Right ventricle myocardium inferior (tissue), 1 donor: ENCODE results near the gene FOCAD. TPM values are rescaled to one million over a fixed set of nuclear protein-coding genes. Genes with fewer than 3 reads are reported as not detected.

Experiments
- ATAC-seq: fragments of 200-7000 bp; cut with Tn5 transposase; one replicate; pipeline ENCODE4 v1.9.1; 2020; ENCODE audit warnings: mild to moderate bottlenecking, moderate library complexity
- DNase-seq: peaks from one replicate; pipeline ENCODE4 v3.0.0; 2021; ENCODE audit errors: missing footprints
- intact Hi-C: fragments of 100-400 bp; cut with DNase I; formaldehyde crosslinking; loops from one replicate; pipeline ENCODE4 v1.11.0; 2022
- total RNA-seq: library from RNA; stranded (reverse); fragmentation: NEBNext Ultra II Directional; extraction: Animal tissue kit (Norgen Biotek cat#: 25700); gene quantifications from one replicate; pipeline ENCODE4 v1.2.1, GENCODE V29; 2021
- donor health status: DM: no; HTN: yes; CAD: no; lungs with severe emphysema.

FOCAD gene
- total RNA-seq, 1 donor from 2014 or later, result 29.8 TPM

DNA sequence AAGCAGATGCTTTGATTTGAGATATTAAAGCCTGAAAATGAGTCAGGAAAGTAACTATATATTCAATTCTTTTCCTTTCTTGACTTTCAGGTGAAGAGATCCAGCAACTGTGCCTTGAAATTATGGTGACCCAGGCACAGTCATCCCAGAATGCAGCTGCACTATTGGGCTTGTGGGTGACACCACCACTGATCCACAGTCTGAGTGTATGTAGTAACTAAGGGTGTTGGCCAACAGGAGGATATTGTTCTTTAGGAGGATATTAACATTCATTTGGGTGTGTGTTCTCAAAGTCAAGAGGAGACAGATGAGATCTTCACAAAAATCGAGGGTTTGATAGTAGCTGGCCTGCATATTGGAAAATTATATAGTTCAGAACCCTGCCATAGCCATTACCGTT lies 294.2 kb downstream of the FOCAD start:
- DNase-seq (no peak), ATAC-seq (no peak)
- intact Hi-C loops, result no loop called here

- intact Hi-C loops, result no loop called here
- DNase-seq, result no peak
- ATAC-seq, result no peak
These were observed 296.9 kb downstream of the FOCAD start for GRCh38 chr9:20980832-20981455.

GRCh38 chr9:20981486-20981885 lies 297.4 kb downstream of the FOCAD start:
- DNase-seq, result no peak
- ATAC-seq, result no peak
- intact Hi-C loops, result no loop called here

DNA sequence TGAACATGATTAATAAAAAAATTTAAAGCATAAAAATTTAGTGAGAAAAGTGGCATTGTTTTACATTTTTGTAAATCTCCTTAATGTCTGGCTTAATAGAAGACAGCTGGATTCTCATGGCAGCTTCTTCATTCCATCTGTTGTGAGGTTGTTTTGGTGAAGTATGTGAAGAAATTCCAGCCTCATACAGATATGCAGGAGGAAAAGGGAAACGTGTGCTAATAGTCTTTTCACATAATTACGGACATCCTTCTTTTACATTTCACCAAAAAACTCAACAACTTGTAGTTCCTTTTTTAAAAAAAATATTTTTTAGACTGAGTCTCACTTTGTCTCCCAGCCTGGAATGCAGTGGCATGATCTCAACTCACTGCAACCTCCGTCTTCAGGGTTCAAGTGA lies 300.4 kb downstream of the FOCAD start:
- no peak for DNase-seq
- ATAC-seq, result no peak
- intact Hi-C loops, result no loop called here

DNA sequence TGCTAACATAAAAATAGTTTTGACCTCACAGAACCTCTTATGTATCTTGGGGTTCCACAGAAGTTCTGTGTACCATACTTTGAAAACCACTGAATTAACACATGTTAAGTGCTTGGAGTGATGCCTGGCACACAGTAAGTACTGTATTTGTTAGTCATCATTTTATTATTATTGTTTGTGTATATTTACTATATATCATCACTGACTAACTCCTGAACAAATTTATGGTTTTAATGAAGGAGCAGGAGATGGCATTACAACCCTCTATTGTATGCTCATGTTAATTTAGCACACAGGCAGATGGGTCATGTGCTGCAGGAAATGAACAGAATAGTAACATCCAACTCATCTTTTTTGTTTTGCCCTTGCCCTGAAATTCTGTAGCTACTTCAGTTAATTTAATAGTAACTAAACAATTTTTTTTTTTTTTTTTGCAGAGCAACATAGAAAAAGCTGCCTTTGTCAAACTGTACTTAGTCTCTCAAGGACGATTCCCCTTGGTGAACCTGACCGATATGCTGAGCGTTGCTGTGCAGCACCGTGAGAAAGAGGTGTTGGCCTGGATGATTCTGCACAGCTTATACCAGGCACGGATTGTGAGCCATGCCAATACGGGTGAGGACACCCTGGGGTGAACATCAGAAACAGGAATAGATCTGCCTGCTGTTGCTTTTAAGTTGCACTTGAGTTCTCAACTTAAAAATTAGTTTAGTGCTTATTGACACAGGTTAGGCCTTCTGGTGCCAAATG lies 302.0 kb downstream of the FOCAD start:
- DNase-seq (no peak), ATAC-seq (no peak)
- intact Hi-C loops, result no loop called here

DNA sequence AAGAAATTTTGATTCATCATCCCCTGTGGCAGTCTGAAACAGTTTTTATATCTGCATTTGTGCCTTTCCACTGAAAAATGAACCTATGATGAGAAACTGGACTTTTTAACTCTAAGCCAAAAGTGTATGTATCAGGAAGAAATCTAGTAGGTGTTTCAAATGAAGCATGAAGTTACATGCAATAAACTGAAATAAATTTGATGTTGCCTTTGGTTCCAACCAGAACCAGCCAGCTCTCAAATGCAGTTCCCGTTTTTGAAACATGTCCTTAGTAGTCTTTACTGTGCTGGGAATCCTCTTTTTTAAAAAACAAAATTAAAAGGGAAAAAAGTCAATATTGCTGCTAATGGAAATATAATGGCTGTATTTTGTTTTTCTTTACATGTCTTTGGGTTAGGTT lies 303.5 kb downstream of the FOCAD start:
- intact Hi-C loops, result no loop called here
- no peak for ATAC-seq
- no peak for DNase-seq

GRCh38 chr9:20988061-20988460 lies 304.0 kb downstream of the FOCAD start:
- DNase-seq (no peak), ATAC-seq (no peak)
- intact Hi-C loops, result no loop called here

DNA sequence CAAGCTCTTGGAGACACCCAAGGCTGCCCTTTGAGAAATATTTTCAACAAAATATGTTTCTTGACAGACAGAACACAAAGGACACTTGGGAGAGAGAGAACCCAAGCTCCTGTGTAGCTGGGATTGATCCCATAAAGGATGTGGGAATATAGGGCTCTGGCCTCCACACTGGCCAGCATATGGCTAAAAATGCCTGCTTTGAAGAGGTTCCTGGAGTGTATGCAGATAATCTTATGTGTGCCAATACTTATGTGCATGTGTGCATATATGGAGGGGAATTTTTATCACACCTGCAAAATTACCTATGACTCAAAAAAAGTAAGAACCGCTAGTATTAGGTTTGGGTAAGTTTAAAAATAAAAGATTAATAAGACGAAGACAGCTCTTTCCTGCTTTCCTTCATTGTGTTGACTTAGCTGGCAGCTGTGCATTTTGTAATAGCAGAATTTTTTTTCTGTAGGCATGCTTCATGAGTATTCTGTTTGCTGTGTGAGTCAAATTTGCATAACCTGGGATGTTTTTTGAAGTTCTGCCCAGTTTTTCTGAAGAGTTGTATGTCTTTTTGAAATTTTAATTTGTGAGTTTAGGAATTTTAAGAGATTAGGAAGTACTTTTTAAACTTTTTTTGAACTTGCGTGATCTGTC lies 304.7 kb downstream of the FOCAD start:
- DNase-seq (no peak), ATAC-seq (no peak)
- intact Hi-C loops, result no loop called here

- DNase-seq (peak; percentile 83), ATAC-seq (peak; percentile 76)
- intact Hi-C loops, result no loop called here
These were observed 305.9 kb downstream of the FOCAD start for GRCh38 chr9:20989923-20990341.

GRCh38 chr9:20990867-20991266 lies 306.8 kb downstream of the FOCAD start:
- intact Hi-C loops, result no loop called here
- peak; percentile 56 for ATAC-seq
- DNase-seq, result no peak

DNA sequence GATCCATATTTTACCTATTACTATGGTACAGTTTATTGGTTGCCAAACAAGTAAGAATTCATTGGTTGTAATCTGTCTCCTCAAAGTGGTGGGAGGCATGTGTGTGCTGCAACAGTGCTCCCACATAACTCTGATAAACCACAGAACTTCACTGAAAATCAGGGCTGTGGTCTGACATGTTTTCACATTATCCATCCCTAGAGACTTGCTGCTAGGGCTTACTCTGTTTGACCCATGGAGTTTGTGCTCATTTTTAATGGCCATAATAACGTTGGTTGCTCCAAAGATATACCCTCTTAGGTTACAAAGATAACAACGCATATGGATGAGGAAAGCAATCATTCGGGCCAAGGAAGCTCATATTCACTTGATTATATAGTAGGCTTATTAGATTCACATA lies 310.4 kb downstream of the FOCAD start:
- intact Hi-C loops, result no loop called here
- no peak for DNase-seq

DNA sequence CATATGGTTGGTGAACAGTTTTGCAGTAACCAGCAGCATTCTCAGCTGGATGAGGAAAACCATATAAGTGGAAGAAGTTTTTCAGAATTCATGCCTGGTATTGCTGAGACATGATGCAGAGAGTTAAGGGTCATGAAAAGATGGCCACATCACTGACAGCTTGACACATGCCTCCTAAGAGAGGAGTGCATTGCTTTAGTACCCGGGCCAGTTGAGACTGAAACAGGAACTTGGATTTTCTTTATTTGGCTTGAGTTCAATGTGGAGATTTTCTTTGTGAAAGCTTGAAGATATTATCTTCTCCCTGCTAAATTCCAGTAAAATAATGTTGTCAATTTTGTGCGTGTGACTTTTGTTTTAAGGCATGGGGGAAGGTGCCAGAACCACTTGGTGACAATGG lies 311.6 kb downstream of the FOCAD start:
- intact Hi-C loops, result no loop called here
- ATAC-seq (no peak), DNase-seq (no peak)

More for the DNA sequence above, 310.4 kb downstream of the FOCAD start:
- ATAC-seq, result no peak

DNA sequence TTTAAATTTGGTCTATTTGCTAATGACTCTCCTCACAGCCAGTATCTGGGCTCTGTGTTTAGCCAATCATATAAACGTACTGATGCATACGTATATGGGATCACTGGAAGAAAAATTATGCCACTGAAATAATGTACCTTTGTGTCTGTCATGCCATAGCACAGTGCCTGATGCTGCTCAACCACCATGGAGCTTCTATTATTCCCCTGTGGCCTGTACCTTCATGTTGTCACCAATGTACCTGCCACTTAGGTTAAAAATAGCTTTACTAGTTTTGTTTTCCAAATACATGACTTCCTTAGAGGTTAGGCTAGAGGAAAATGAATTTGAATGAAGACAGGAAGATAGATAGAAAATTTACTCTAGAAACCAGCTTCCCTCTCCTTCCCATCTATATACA lies 312.8 kb downstream of the FOCAD start:
- DNase-seq (no peak), ATAC-seq (no peak)
- intact Hi-C loops, result no loop called here

DNA sequence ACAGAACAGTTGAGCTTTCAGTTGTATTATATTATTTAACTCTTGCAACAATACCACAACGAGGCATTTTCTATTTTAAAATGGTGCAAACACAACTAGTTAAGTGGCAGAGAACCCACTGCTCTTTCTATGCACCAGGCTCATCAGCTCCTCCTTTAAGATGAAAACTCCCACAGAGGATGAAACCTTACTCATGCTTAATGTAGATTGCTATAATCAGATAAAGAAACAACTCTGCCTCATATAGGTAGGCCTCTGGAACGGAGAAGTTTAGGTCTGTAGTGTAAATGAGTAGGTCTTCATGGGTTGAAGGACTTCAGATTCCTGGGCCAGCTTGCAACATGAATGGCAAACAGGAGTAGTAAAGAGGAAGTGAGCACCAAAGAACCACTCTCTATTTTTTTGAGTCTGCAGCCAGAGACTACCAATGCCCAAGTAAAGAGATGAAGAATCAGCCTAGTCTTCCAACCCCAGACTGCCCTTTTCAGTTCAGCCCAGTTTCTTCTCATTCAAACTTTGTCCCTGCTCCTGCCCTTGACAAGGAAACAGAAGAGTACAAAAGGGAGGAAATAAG lies 313.5 kb downstream of the FOCAD start:
- intact Hi-C loops, result no loop called here
- no peak for DNase-seq
- ATAC-seq, result no peak

GRCh38 chr9:21001581-21001980 lies 317.5 kb downstream of the FOCAD start:
- intact Hi-C loops, result no loop called here
- DNase-seq (no peak), ATAC-seq (no peak)

DNA sequence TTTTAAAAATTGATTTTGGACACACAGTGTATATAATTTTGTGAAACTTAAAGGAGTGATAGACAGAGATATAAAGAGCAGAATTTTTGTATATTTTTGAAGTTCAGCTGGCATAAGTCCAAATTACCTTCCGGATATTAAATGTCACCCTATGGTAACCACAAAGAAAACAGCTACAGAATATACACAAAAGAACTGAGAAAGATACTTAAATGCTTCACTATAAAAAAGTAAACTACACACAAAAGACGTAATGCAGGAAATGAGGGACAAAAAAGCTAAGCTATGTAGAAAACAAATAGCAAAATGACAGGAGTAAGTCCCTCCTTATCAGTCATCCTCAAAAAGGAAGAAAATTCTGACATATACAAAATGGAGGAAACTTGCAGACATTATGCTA lies 318.0 kb downstream of the FOCAD start:
- intact Hi-C loops, result no loop called here
- ATAC-seq, result no peak
- no peak for DNase-seq

GRCh38 chr9:21015129-21015815 lies 331.2 kb downstream of the FOCAD start:
- ATAC-seq (no peak), DNase-seq (no peak)
- intact Hi-C loops, result no loop called here

GRCh38 chr9:21015995-21016394 lies 331.9 kb downstream of the FOCAD start:
- intact Hi-C loops, result no loop called here
- ATAC-seq (no peak), DNase-seq (no peak)

GRCh38 chr9:21016701-21017491 lies 332.8 kb downstream of the FOCAD start:
- no peak for ATAC-seq
- no peak for DNase-seq
- intact Hi-C loops, result no loop called here
